Mucosa of rectum (tissue), 2 donors: ENCODE data around the gene KRTAP10-2.

Experiments
- H3K27ac ChIP-seq, 2 donors: one replicate each; pipeline ENCODE4 v1.7.0; 2013; ENCODE audit warnings: inconsistent platforms in 2 of 2, low read depth in 2 of 2, low read length in 2 of 2
- H3K27me3 ChIP-seq, 2 donors: one replicate each; pipeline ENCODE4 v1.7.0; 2013; ENCODE audit warnings: low read length in 2 of 2; ENCODE audit not compliant: control insufficient read depth in 2 of 2, insufficient read depth in 2 of 2
- H3K36me3 ChIP-seq, 2 donors: one replicate each; pipeline ENCODE4 v1.7.0; 2013; ENCODE audit warnings: low read length in 2 of 2; ENCODE audit not compliant: control insufficient read depth in 2 of 2, insufficient read depth in 2 of 2
- H3K4me1 ChIP-seq, 2 donors: one replicate each; pipeline ENCODE4 v1.7.0; 2013; ENCODE audit warnings: low read length in 2 of 2, mild to moderate bottlenecking in 1 of 2; ENCODE audit not compliant: control insufficient read depth in 2 of 2, insufficient read depth in 2 of 2
- H3K4me3 ChIP-seq, 2 donors: one replicate each; pipeline ENCODE4 v1.7.0; 2013; ENCODE audit warnings: low read length in 2 of 2
- H3K9ac ChIP-seq, 2 donors: one replicate each; pipeline ENCODE4 v1.7.0; 2013; ENCODE audit warnings: low read length in 2 of 2, low read depth in 1 of 2, mild to moderate bottlenecking in 1 of 2
- H3K9me3 ChIP-seq, 2 donors: one replicate each; pipeline ENCODE4 v1.7.0; 2013; ENCODE audit warnings: low read length in 2 of 2; ENCODE audit not compliant: control insufficient read depth in 2 of 2
- donor health status: healthy.
- donor health status: Normal muscosa, but diverticular disease.

The KRTAP10-2 gene

GRCh38 chr21:44539046-44539445, 12.3 kb downstream of the KRTAP10-2 start:
- no peak overlapping the region for H3K9ac ChIP-seq
- H3K9me3 ChIP-seq = no peaks in the 10 kb centered on the region
- H3K4me1 ChIP-seq = no peaks in the 10 kb centered on the region
- no peaks in the 10 kb centered on the region for H3K36me3 ChIP-seq
- H3K27me3 ChIP-seq = no peaks in the 10 kb centered on the region
- H3K27ac ChIP-seq = no peak overlapping the region
- no peak overlapping the region for H3K4me3 ChIP-seq

GRCh38 chr21:44537930-44538911, 13.1 kb downstream of the KRTAP10-2 start:
- H3K9ac ChIP-seq = no peak overlapping the region
- no peaks in the 10 kb centered on the region for H3K36me3 ChIP-seq
- H3K9me3 ChIP-seq = no peaks in the 10 kb centered on the region
- no peaks in the 10 kb centered on the region for H3K27me3 ChIP-seq
- H3K4me3 ChIP-seq = no peak overlapping the region
- no peaks in the 10 kb centered on the region for H3K4me1 ChIP-seq
- H3K27ac ChIP-seq = no peak overlapping the region

GRCh38 chr21:44535963-44536362, 15.3 kb downstream of the KRTAP10-2 start:
- Histone ChIP-seq H3K4me1 (no peaks in the 10 kb centered on the region), H3K36me3 (no peaks in the 10 kb centered on the region)

GRCh38 chr21:44534688-44535087, 16.6 kb downstream of the KRTAP10-2 start:
- H3K27me3 ChIP-seq = no peaks in the 10 kb centered on the region
- H3K9ac ChIP-seq = no peak overlapping the region
- H3K9me3 ChIP-seq = no peaks in the 10 kb centered on the region
- no peak overlapping the region for H3K27ac ChIP-seq
- no peaks in the 10 kb centered on the region for H3K4me1 ChIP-seq
- no peaks in the 10 kb centered on the region for H3K36me3 ChIP-seq
- H3K4me3 ChIP-seq = no peak overlapping the region

More at GRCh38 chr21:44535963-44536362, 15.3 kb downstream of the KRTAP10-2 start:
- H3K9me3 ChIP-seq = no peaks in the 10 kb centered on the region
- H3K9ac ChIP-seq = no peak overlapping the region
- H3K27ac ChIP-seq = no peak overlapping the region
- no peaks in the 10 kb centered on the region for H3K27me3 ChIP-seq
- no peak overlapping the region for H3K4me3 ChIP-seq

GRCh38 chr21:44533891-44534627, 17.2 kb downstream of the KRTAP10-2 start:
- no peak overlapping the region for H3K9ac ChIP-seq
- no peaks in the 10 kb centered on the region for H3K4me1 ChIP-seq
- no peaks in the 10 kb centered on the region for H3K9me3 ChIP-seq
- H3K27ac ChIP-seq = no peak overlapping the region
- no peaks in the 10 kb centered on the region for H3K27me3 ChIP-seq
- no peaks in the 10 kb centered on the region for H3K36me3 ChIP-seq
- H3K4me3 ChIP-seq = no peak overlapping the region

- Histone ChIP-seq H3K4me1 (no peaks in the 10 kb centered on the region), H3K27me3 (no peaks in the 10 kb centered on the region), H3K36me3 (no peaks in the 10 kb centered on the region)
Measured at GRCh38 chr21:44533121-44533890, 18.0 kb downstream of the KRTAP10-2 start.

GRCh38 chr21:44532712-44533111, 18.6 kb downstream of the KRTAP10-2 start:
- H3K4me1 ChIP-seq = no peaks in the 10 kb centered on the region
- no peak overlapping the region for H3K27ac ChIP-seq
- no peaks in the 10 kb centered on the region for H3K9me3 ChIP-seq

More at GRCh38 chr21:44533121-44533890, 18.0 kb downstream of the KRTAP10-2 start:
- Histone ChIP-seq H3K9me3 (no peaks in the 10 kb centered on the region), H3K27ac (no peak overlapping the region), H3K9ac (no peak overlapping the region), H3K4me3 (no peak overlapping the region)

GRCh38 chr21:44531606-44532564, 19.4 kb downstream of the KRTAP10-2 start:
- H3K27ac ChIP-seq = no peak overlapping the region
- H3K9ac ChIP-seq = no peak overlapping the region
- H3K4me1 ChIP-seq = no peaks in the 10 kb centered on the region
- H3K27me3 ChIP-seq = no peaks in the 10 kb centered on the region
- H3K9me3 ChIP-seq = no peaks in the 10 kb centered on the region
- H3K4me3 ChIP-seq = no peak overlapping the region
- H3K36me3 ChIP-seq = no peaks in the 10 kb centered on the region

More at GRCh38 chr21:44532712-44533111, 18.6 kb downstream of the KRTAP10-2 start:
- Histone ChIP-seq H3K9ac (no peak overlapping the region), H3K27me3 (no peaks in the 10 kb centered on the region), H3K4me3 (no peak overlapping the region), H3K36me3 (no peaks in the 10 kb centered on the region)
